ENCODE results near the gene CYB5A.

GRCh38 chr18:74329688-74330205 lies 38.0 kb upstream of the CYB5A start:
- TF ChIP-seq CTCF (IDR thresholded peaks at IDR 0.05) (no peak), POLR2A (IDR thresholded peaks at IDR 0.05) (no peak)
